ENCODE results near the gene MUC4.

The MUC4 gene

GRCh38 chr3:195859061-195859845 is 47.5 kb upstream of the MUC4 start:
- H3K27me3 ChIP-seq (ENCODE audit: control insufficient read depth, low read length), result no peaks in the 10 kb centered on the region
- no peak for TF ChIP-seq EZH2phosphoT487 (IDR thresholded peaks at IDR 0.05; ENCODE audit: borderline replicate concordance, low read length)
- TF ChIP-seq CTCF (IDR thresholded peaks at IDR 0.05; ENCODE audit: low read depth, low read length, poor library complexity, severe bottlenecking), result peak; percentile 98
- peak overlapping the region; percentile 14; the same call in 1 of the 2 replicates for H3K4me2 ChIP-seq (ENCODE audit: low read length)
- no peaks in the 10 kb centered on the region for H3K79me2 ChIP-seq (ENCODE audit: control insufficient read depth, low read length)
- H3K9me3 ChIP-seq (ENCODE audit: control insufficient read depth, insufficient read depth, low read length), result no peaks in the 10 kb centered on the region
- H3K27ac ChIP-seq (ENCODE audit: low read depth, low read length), result no peak overlapping the region
- no peaks in the 10 kb centered on the region for H3F3A ChIP-seq (ENCODE audit: control insufficient read depth, insufficient read depth)
- no peaks in the 10 kb centered on the region for H3K36me3 ChIP-seq (ENCODE audit: control insufficient read depth, low read length)
- no peaks in the 10 kb centered on the region for H4K20me1 ChIP-seq (ENCODE audit: control insufficient read depth, insufficient read depth, low read depth, low read length)
- peaks cover 3% of the 10 kb centered on the region; the same call in 1 of the 2 replicates for H3K4me1 ChIP-seq (ENCODE audit: control insufficient read depth, low read length)
- no peaks in the 10 kb centered on the region for H3K9me2 ChIP-seq (replicated peaks; ENCODE audit: control insufficient read depth, low read length)
- H3K4me3 ChIP-seq (ENCODE audit: low read length), result no peak overlapping the region

GRCh38 chr3:195856410-195857084 is 44.8 kb upstream of the MUC4 start:
- Histone ChIP-seq H3K27ac (ENCODE audit: low read depth, low read length) (no peak overlapping the region), H3K9me2 (replicated peaks; ENCODE audit: control insufficient read depth, low read length) (no peaks in the 10 kb centered on the region), H3F3A (ENCODE audit: control insufficient read depth, insufficient read depth) (no peaks in the 10 kb centered on the region), H3K9me3 (ENCODE audit: control insufficient read depth, insufficient read depth, low read length) (no peaks in the 10 kb centered on the region), H3K4me1 (ENCODE audit: control insufficient read depth, low read length) (peaks cover 3% of the 10 kb centered on the region; the same call in 1 of the 2 replicates), H3K4me2 (ENCODE audit: low read length) (no peak overlapping the region), H3K27me3 (ENCODE audit: control insufficient read depth, low read length) (no peaks in the 10 kb centered on the region), H4K20me1 (ENCODE audit: control insufficient read depth, insufficient read depth, low read depth, low read length) (no peaks in the 10 kb centered on the region), H3K79me2 (ENCODE audit: control insufficient read depth, low read length) (no peaks in the 10 kb centered on the region), H3K36me3 (ENCODE audit: control insufficient read depth, low read length) (no peaks in the 10 kb centered on the region), H3K4me3 (ENCODE audit: low read length) (no peak overlapping the region)
- no peak for TF ChIP-seq EZH2phosphoT487 (IDR thresholded peaks at IDR 0.05; ENCODE audit: borderline replicate concordance, low read length)
- no peak for TF ChIP-seq CTCF (IDR thresholded peaks at IDR 0.05; ENCODE audit: low read depth, low read length, poor library complexity, severe bottlenecking)

GRCh38 chr3:195855471-195856409 is 44.0 kb upstream of the MUC4 start:
- Histone ChIP-seq H3K36me3 (ENCODE audit: control insufficient read depth, low read length) (no peaks in the 10 kb centered on the region), H3K9me2 (replicated peaks; ENCODE audit: control insufficient read depth, low read length) (no peaks in the 10 kb centered on the region), H3K27ac (ENCODE audit: low read depth, low read length) (no peak overlapping the region), H3K4me2 (ENCODE audit: low read length) (no peak overlapping the region), H4K20me1 (ENCODE audit: control insufficient read depth, insufficient read depth, low read depth, low read length) (no peaks in the 10 kb centered on the region), H3K79me2 (ENCODE audit: control insufficient read depth, low read length) (no peaks in the 10 kb centered on the region), H3K9me3 (ENCODE audit: control insufficient read depth, insufficient read depth, low read length) (no peaks in the 10 kb centered on the region), H3K27me3 (ENCODE audit: control insufficient read depth, low read length) (no peaks in the 10 kb centered on the region), H3K4me1 (ENCODE audit: control insufficient read depth, low read length) (peaks cover 3% of the 10 kb centered on the region; the same call in 1 of the 2 replicates), H3K4me3 (ENCODE audit: low read length) (no peak overlapping the region), H3F3A (ENCODE audit: control insufficient read depth, insufficient read depth) (no peaks in the 10 kb centered on the region)
- no peak for TF ChIP-seq CTCF (IDR thresholded peaks at IDR 0.05; ENCODE audit: low read depth, low read length, poor library complexity, severe bottlenecking)
- no peak for TF ChIP-seq EZH2phosphoT487 (IDR thresholded peaks at IDR 0.05; ENCODE audit: borderline replicate concordance, low read length)
